ENCODE results near the gene STAT5A. TPM values are rescaled to one million over a fixed set of nuclear protein-coding genes. Genes with fewer than 3 reads are reported as not detected.
"Not testable (repeated sequence)": the region's sequence is repeated elsewhere in the genome, so short reads cannot be mapped to it uniquely, and the experiment has no call there.

The STAT5A gene
- 25.2 and 27.3 TPM in 2 replicates for total RNA-seq (ENCODE audit: low replicate concordance)

- no peak for TF ChIP-seq CTCF (IDR thresholded peaks at IDR 0.05; ENCODE audit: insufficient read depth, low read length)
- peak; percentile 84 for DNase-seq (ENCODE audit: low read depth)
- H3K4me3 ChIP-seq (ENCODE audit: low read depth, low read length), result peak within 1 kb of the TSS; percentile 65
Measured at GRCh38 chr17:42287977-42288802, at the start of gene STAT5A. TSS of gene STAT5A (plus strand) at chr17:42288498. CDS start at chr17:42289412, 914 bp downstream.

GRCh38 chr17:42239576-42239975 is 48.7 kb upstream of the STAT5A start:
- DNase-seq (ENCODE audit: low read depth); H3K4me3 ChIP-seq (ENCODE audit: low read depth, low read length): not testable (repeated sequence)

- TF ChIP-seq CTCF (IDR thresholded peaks at IDR 0.05; ENCODE audit: insufficient read depth, low read length), result no peak
- peak; percentile 24 for DNase-seq (ENCODE audit: low read depth)
- no peak overlapping the region for H3K4me3 ChIP-seq (ENCODE audit: low read depth, low read length)
Measured at GRCh38 chr17:42240201-42240600, 48.1 kb upstream of the STAT5A start.

GRCh38 chr17:42240863-42241262 is 47.4 kb upstream of the STAT5A start:
- DNase-seq (ENCODE audit: low read depth), result peak; percentile 18

GRCh38 chr17:42241871-42242270 is 46.4 kb upstream of the STAT5A start:
- TF ChIP-seq CTCF (IDR thresholded peaks at IDR 0.05; ENCODE audit: insufficient read depth, low read length), result no peak
- no peak overlapping the region for H3K4me3 ChIP-seq (ENCODE audit: low read depth, low read length)
- no peak for DNase-seq (ENCODE audit: low read depth)

More at GRCh38 chr17:42240863-42241262, 47.4 kb upstream of the STAT5A start:
- H3K4me3 ChIP-seq (ENCODE audit: low read depth, low read length), result not testable (repeated sequence)

GRCh38 chr17:42243493-42243982 is 44.8 kb upstream of the STAT5A start:
- no peak overlapping the region for H3K4me3 ChIP-seq (ENCODE audit: low read depth, low read length)
- no peak for TF ChIP-seq CTCF (IDR thresholded peaks at IDR 0.05; ENCODE audit: insufficient read depth, low read length)
- DNase-seq (ENCODE audit: low read depth), result no peak

- not testable (repeated sequence) for H3K4me3 ChIP-seq (ENCODE audit: low read depth, low read length); DNase-seq (ENCODE audit: low read depth)
Measured at GRCh38 chr17:42244116-42244515, 44.2 kb upstream of the STAT5A start.

GRCh38 chr17:42245183-42245582 is 43.1 kb upstream of the STAT5A start:
- not testable (repeated sequence) for DNase-seq (ENCODE audit: low read depth); H3K4me3 ChIP-seq (ENCODE audit: low read depth, low read length)

- no peak for TF ChIP-seq CTCF (IDR thresholded peaks at IDR 0.05; ENCODE audit: insufficient read depth, low read length)
- no peak for DNase-seq (ENCODE audit: low read depth)
- no peak overlapping the region for H3K4me3 ChIP-seq (ENCODE audit: low read depth, low read length)
Measured at GRCh38 chr17:42246515-42246914, 41.8 kb upstream of the STAT5A start.

All from fibroblast of the aortic adventitia (primary cell).